Brain microvascular endothelial cell (primary cell): ENCODE results near the gene DDX52.
"Not testable (repeated sequence)": the region's sequence is repeated elsewhere in the genome, so short reads cannot be mapped to it uniquely, and the experiment has no call there.

Experiments used
- DNase-seq: peaks from one replicate; pipeline ENCODE4 v3.0.0-alpha.2; 2020
- H3K27ac ChIP-seq: fragments of 250-450 bp; sonication (Bioruptor Pico); 2 replicates; pipeline ENCODE4 v1.5.1; 2020; ENCODE audit warnings: mild to moderate bottlenecking, moderate library complexity
- H3K27me3 ChIP-seq: fragments of 250-450 bp; sonication (Bioruptor Pico); replicated peaks from 2 replicates; pipeline ENCODE4 v1.5.1; 2020; ENCODE audit warnings: mild to moderate bottlenecking
- H3K36me3 ChIP-seq: fragments of 250-450 bp; sonication (Bioruptor Pico); replicated peaks from 2 replicates; pipeline ENCODE4 v1.5.1; 2020; ENCODE audit warnings: mild to moderate bottlenecking
- H3K4me3 ChIP-seq: 2 replicates; pipeline ENCODE4 v1.5.1; 2011; ENCODE audit warnings: low read depth, mild to moderate bottlenecking, control low read depth, low read length, moderate library complexity
- in situ Hi-C: cut with HindIII; loops from 2 replicates; pipeline ENCODE4 v1.10.0; 2017; ENCODE audit warnings: low sequenced_read_pairs, low pct_ligation_motif_present
- TF ChIP-seq, protein P1 (sequence below): IDR thresholded peaks from 2 replicates; pipeline ENCODE4 v1.5.1; 2011; ENCODE audit warnings: low read depth, mild to moderate bottlenecking, moderate library complexity, low read length, control low read depth, inconsistent platforms; ENCODE audit errors: missing control alignments

The DDX52 gene

DNA sequence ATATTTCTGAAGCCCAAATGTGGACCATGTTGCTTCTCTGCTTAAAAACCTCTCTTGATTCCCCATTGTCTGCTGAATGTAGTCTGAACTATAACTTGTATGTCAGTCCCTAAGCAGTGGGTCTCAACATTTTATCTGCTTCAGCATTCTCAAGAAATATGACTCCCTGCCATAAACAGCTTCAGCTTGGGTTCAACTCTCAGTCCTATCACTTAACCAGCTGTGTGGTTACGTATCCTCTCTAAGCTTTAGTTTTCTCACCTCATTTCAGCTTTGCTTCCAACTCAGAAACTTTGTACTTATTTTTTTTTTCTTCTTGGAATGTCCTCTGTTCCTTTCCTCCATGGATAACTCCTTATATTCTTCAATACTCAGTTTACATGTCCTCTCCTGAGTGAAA, 4.6 kb upstream of the DDX52 start:
- Histone ChIP-seq H3K36me3 (no peaks in the 10 kb centered on the region), H3K27me3 (no peaks in the 10 kb centered on the region), H3K27ac (peak overlapping the region; percentile 21), H3K4me3 (no peak overlapping the region)
- TF ChIP-seq, protein P1, sequence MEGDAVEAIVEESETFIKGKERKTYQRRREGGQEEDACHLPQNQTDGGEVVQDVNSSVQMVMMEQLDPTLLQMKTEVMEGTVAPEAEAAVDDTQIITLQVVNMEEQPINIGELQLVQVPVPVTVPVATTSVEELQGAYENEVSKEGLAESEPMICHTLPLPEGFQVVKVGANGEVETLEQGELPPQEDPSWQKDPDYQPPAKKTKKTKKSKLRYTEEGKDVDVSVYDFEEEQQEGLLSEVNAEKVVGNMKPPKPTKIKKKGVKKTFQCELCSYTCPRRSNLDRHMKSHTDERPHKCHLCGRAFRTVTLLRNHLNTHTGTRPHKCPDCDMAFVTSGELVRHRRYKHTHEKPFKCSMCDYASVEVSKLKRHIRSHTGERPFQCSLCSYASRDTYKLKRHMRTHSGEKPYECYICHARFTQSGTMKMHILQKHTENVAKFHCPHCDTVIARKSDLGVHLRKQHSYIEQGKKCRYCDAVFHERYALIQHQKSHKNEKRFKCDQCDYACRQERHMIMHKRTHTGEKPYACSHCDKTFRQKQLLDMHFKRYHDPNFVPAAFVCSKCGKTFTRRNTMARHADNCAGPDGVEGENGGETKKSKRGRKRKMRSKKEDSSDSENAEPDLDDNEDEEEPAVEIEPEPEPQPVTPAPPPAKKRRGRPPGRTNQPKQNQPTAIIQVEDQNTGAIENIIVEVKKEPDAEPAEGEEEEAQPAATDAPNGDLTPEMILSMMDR = no peak
- in situ Hi-C loops = no loop called here
- DNase-seq = no peak

DNA sequence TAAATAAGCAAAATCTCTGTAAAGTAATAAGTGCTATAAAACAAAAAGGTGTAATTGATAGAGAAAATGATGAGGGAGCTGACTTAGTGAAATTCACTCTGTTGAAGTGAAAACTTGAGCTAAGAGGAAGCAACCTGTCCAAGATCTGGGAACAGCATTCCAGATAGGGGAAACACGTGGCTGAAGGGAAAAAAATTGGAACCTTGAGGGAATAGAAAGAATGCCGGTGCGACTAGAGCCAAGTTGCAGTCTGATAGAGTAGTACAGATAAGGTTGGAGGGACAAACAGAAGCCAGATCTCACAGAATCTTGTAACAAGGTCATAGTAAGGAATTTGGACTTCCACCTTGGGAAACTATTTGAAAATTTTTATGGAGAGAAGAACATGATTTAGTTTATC, 623 bp upstream of the DDX52 start:
- no peaks in the 10 kb centered on the region for H3K27me3 ChIP-seq
- in situ Hi-C loops = no loop called here
- H3K36me3 ChIP-seq = peaks cover 14% of the 10 kb centered on the region
- DNase-seq = no peak
- H3K27ac ChIP-seq = no peak overlapping the region
- TF ChIP-seq, protein P1 = no peak
- peak overlapping the region; percentile 91 for H3K4me3 ChIP-seq

DNA sequence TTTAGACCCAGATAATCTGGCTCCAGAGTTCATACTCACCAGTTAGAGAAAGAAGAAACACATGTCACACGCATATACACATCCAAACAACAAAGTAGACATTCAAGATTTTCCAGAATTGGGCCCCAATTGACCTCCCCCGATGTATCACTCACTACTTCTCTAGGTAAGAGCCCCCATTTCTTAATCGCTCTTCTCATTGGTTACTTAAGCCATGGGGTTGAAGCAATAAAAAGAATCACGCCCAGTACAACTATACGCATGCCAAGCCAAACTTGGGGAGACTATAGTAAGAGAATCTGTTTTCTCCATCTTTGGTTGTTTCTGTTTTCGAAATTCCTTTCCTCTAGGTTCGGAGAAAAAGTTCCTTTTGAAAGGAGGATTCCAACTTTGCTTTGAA, 565 bp downstream of the DDX52 start:
- Histone ChIP-seq H3K4me3 (peak overlapping the region; percentile 91), H3K36me3 (peaks cover 21% of the 10 kb centered on the region), H3K27me3 (no peaks in the 10 kb centered on the region), H3K27ac (peak overlapping the region; percentile 80)
- in situ Hi-C loops = no loop called here
- DNase-seq = peak; percentile 4
- TF ChIP-seq, protein P1 = no peak

DNA sequence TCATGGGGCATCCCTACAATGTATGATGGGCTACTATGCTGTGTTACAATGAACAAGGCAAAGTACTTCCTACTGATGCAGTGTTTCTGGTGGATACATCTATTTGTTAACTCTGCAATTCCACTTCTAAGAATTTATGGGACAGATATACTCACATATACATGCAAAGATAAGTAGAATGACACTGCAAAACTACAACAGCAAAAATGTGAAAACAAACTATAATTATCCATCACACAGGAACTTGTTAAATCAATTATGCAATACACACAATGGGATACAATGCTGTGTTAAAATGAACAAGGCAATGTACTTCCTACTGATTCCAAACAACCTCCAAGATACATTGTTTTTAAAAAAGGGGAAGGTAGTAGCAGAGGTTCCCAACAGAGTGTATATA, 3.2 kb downstream of the DDX52 start:
- no peak overlapping the region for H3K4me3 ChIP-seq
- no peak for DNase-seq
- H3K27me3 ChIP-seq = no peaks in the 10 kb centered on the region
- no peak overlapping the region for H3K27ac ChIP-seq
- in situ Hi-C loops = no loop called here
- TF ChIP-seq, protein P1 = no peak
- peaks cover 40% of the 10 kb centered on the region for H3K36me3 ChIP-seq

DNA sequence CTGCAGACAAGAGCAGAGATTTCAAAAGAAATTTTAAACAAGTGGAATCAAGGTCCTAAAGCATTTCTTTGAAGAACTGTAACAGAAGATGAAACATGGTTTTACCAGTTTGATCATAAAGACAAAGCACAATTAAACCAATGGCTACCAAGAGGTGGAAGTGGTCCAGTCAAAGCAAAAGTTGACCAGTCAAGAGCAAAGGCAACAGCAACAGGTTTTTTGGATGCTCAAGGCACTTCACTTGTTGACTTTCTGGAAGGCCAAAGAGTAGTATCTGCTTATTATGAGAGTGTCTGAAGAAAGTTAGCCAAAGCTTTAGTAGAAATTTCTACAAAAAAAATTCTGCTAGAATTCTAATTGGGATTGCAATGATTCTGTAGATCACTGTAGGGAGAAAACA, 5.3 kb downstream of the DDX52 start:
- Histone ChIP-seq H3K36me3 (peaks cover 40% of the 10 kb centered on the region), H3K27ac (no peak overlapping the region), H3K4me3 (no peak overlapping the region), H3K27me3 (no peaks in the 10 kb centered on the region)
- no peak for DNase-seq
- TF ChIP-seq, protein P1 = no peak
- in situ Hi-C loops = no loop called here

DNA sequence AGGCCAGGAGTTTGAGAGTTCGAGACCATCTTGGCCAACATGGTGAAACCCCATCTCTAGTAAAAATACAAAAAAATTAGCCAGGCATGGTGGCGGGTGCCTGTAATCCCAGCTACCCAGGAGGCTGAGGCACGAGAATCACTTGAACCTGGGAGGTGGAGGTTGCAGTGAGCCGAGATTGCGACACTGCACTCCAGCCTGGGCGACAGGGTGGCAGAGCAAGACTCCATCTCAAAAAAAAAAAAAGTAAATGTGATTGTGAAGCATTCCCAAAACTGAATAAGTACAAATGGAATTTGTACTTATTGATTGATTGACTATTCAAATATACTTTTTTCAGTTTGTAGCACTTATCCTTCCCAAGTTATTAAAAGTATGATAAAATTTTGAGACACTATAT, 26.8 kb downstream of the DDX52 start:
- H3K27me3 ChIP-seq, H3K27ac ChIP-seq, in situ Hi-C loops, DNase-seq, H3K4me3 ChIP-seq: not testable (repeated sequence)
- H3K36me3 ChIP-seq = peaks cover 31% of the 10 kb centered on the region
